HG03460 (cell line): ENCODE measurements around the gene KLRC4.
"Not testable (repeated sequence)": the region's sequence is repeated elsewhere in the genome, so short reads cannot be mapped to it uniquely, and the experiment has no call there.

Experiments used
- ATAC-seq: cut with Tn5 transposase; IDR thresholded peaks from one replicate; pipeline ENCODE4 v1.9.1; 2021; ENCODE audit not compliant: unreplicated experiment

Gene KLRC4

GRCh38 chr12:10409392-10409791, at the start of gene KLRC4:
KLRC4 (minus strand) TSS chr12:10409757; CDS start chr12:10409575, 182 bp downstream.
- no peak for ATAC-seq

GRCh38 chr12:10457760-10458159, 48.2 kb upstream of the KLRC4 start:
- ATAC-seq, result no peak

GRCh38 chr12:10456856-10457255, 47.3 kb upstream of the KLRC4 start:
- ATAC-seq, result no peak

GRCh38 chr12:10455766-10456165, 46.2 kb upstream of the KLRC4 start:
- no peak for ATAC-seq

- no peak for ATAC-seq
Measured at GRCh38 chr12:10454531-10454930, 45.0 kb upstream of the KLRC4 start.

- ATAC-seq, result no peak
Measured at GRCh38 chr12:10453156-10453555, 43.6 kb upstream of the KLRC4 start, which contains the start of gene KLRC1. KLRC1 (minus strand) TSS chr12:10453377; CDS start chr12:10451156, 2,221 bp downstream.

GRCh38 chr12:10448236-10448635, 38.7 kb upstream of the KLRC4 start:
- ATAC-seq, result no peak

GRCh38 chr12:10446052-10446451, 36.5 kb upstream of the KLRC4 start:
- not testable (repeated sequence) for ATAC-seq

GRCh38 chr12:10441144-10441543, 31.6 kb upstream of the KLRC4 start:
- not testable (repeated sequence) for ATAC-seq

GRCh38 chr12:10439608-10440274, 30.2 kb upstream of the KLRC4 start:
- not testable (repeated sequence) for ATAC-seq

GRCh38 chr12:10437601-10438000, 28.0 kb upstream of the KLRC4 start:
- ATAC-seq, result not testable (repeated sequence)

GRCh38 chr12:10435816-10436215, 26.3 kb upstream of the KLRC4 start, which contains the start of gene KLRC2:
KLRC2 (minus strand) TSS chr12:10436010; CDS start chr12:10435986, 24 bp downstream.
- not testable (repeated sequence) for ATAC-seq

- not testable (repeated sequence) for ATAC-seq
Measured at GRCh38 chr12:10430623-10431022, 21.1 kb upstream of the KLRC4 start.

- ATAC-seq, result not testable (repeated sequence)
Measured at GRCh38 chr12:10425938-10426337, 16.4 kb upstream of the KLRC4 start.

- ATAC-seq, result not testable (repeated sequence)
Measured at GRCh38 chr12:10424260-10424899, 14.8 kb upstream of the KLRC4 start.

GRCh38 chr12:10422159-10422558, 12.6 kb upstream of the KLRC4 start:
- not testable (repeated sequence) for ATAC-seq

- ATAC-seq, result not testable (repeated sequence)
Measured at GRCh38 chr12:10420334-10420733, 10.8 kb upstream of the KLRC4 start, which contains the start of gene KLRC3. KLRC3 (minus strand) TSS chr12:10420595; CDS start chr12:10420550, 45 bp downstream.

GRCh38 chr12:10408842-10409241, 715 bp downstream of the KLRC4 start:
- ATAC-seq, result no peak

GRCh38 chr12:10406725-10407124, 2.8 kb downstream of the KLRC4 start:
- no peak for ATAC-seq

- no peak for ATAC-seq
Measured at GRCh38 chr12:10405294-10405693, 4.3 kb downstream of the KLRC4 start.

GRCh38 chr12:10404798-10405197, 4.8 kb downstream of the KLRC4 start:
- no peak for ATAC-seq

- ATAC-seq, result no peak
Measured at GRCh38 chr12:10400829-10401228, 8.7 kb downstream of the KLRC4 start.
